GM20431 (cell line): Measurements from ENCODE around the gene TMIE.
"Not testable (repeated sequence)": the region's sequence is repeated elsewhere in the genome, so short reads cannot be mapped to it uniquely, and the experiment has no call there.

Experiments
- in situ Hi-C: fragments of 300-500 bp; cut with MseI, MboI; formaldehyde crosslinking; loops from one replicate; pipeline ENCODE4 v1.15.0; 2020; ENCODE audit warnings: low sequenced_read_pairs; ENCODE audit not compliant: unreplicated experiment

Gene TMIE

GRCh38 chr3:46746711-46747110 lies 45.5 kb downstream of the TMIE start:
- in situ Hi-C loops, result no loop called here

- in situ Hi-C loops, result no loop called here
These were observed 47.0 kb downstream of the TMIE start for GRCh38 chr3:46748170-46748569.

GRCh38 chr3:46749129-46749528 lies 47.9 kb downstream of the TMIE start:
- in situ Hi-C loops, result no loop called here

DNA sequence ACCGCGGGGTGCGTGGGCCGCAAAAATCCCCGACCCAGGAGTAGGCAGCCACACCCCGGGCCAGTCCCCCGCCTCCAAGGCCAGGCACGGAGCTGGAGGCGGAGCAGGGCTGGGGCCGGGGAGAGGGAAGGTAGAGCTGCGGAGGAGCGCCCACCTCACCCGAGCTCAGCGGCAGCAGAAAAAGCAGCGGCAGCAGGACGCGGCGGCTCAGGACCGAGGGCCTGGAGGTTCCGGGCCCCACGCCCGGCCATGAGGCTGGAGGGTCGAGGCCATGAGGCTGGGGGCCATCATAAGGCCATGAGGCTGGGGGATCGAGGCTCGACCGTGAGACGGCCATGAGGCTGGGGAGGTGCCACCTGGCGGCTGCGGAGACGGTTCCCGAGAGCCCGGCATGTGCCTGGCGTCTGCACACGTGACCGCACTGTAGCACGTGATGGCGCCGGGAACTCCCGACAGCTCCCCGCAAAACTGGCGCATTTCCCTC lies 49.4 kb downstream of the TMIE start:
- in situ Hi-C loops, result no loop called here

DNA sequence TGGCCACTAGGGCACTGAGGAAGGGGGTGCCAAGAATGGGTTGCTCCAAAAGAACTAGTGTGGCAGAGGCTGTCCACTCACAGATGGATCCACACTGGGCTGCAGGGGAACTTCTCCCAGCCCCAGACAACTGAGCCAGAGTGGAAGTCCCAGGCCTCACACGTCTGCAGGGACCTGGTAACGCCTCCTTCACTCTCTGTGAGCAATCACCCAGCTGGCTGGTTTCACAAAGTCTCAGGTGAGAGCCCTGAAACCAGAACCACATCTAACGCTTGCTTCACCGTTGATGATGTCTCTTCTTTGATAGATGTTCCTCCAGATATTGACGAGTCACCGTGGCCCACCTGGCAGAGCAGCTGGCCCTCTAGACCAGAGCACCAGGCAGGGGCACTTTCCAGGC lies 51.9 kb downstream of the TMIE start:
- in situ Hi-C loops, result not testable (repeated sequence)

DNA sequence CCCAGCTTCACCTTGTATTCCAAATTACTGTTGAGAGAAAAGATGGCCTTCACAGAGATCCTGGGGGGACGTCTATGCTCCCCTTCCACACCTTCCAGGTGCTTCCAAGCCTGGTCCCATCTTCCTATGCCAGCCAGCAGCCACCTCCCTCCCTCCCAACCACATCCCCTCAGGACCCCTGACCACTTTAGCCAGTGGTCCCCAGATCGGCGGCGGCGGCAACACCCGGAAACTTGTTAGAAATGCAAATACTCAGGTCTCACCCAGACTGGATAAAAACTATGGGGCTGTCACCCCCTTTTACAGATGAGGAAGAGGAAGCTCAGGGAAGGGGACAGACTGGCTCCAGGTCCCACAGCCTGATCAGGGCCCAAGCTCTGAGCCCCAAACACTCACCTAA lies 54.5 kb downstream of the TMIE start:
- in situ Hi-C loops, result no loop called here

DNA sequence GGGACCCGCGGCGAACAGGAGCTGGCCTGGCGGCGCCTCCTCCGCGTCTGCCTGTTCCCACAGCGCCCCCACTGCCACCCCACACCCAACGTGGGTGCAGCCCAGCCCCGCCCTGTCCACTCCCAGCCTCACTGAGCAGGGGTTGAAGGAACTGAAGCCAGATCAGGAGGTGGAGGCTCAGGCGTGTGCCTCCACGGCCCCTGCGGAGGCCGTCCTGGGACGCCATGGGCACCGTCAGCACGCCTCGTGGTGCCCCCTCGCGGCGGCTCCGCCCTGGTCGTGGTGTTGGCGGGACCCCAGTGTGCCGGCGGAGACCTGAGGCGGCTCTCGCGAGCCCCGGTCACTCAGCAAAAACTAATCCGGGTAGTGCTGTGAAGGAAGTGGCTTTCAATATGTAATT lies 55.5 kb downstream of the TMIE start:
- in situ Hi-C loops, result no loop called here

- in situ Hi-C loops, result no loop called here
These were observed 58.3 kb downstream of the TMIE start for GRCh38 chr3:46759239-46760167.
